Renal cortex interstitium (tissue), 15 donors: ENCODE data around the gene METTL21C. TPM values are rescaled to one million over a fixed set of nuclear protein-coding genes. Genes with fewer than 3 reads are reported as not detected.
A peak's percentile ranks its signal among the peaks of the same experiment; 100 is the strongest.

ENCODE experiments used
- DNase-seq, 11 donors: peaks; one replicate each; pipeline ENCODE4 v3.0.0-alpha.2; 2013; ENCODE audit warnings: low read depth in 9 of 11, low spot score in 4 of 11; ENCODE audit errors: extremely low read depth in 1 of 11
- long read RNA-seq, 16 experiments: transcript quantifications; one replicate each; lab custom pipeline, GENCODE V29; 2026
- polyA plus RNA-seq, 3 donors: library from polyadenylated mRNA; unstranded; fragments of 120-200 nt; gene quantifications; one replicate each; pipeline ENCODE4 v1.2.1, GENCODE V29; 2013; ENCODE audit not compliant: insufficient read length in 3 of 3

METTL21C gene
- under 1 TPM; 0.22 to 0.86 (median 0.82) TPM for polyA plus RNA-seq
- long read RNA-seq, donor 1 = 0 reads
- long read RNA-seq, donor 2 = 0 reads
- long read RNA-seq, donor 3 = 0 reads
- long read RNA-seq, donor 4 = 0 reads
- long read RNA-seq, donor 5 = 0 reads
- long read RNA-seq, donor 6 = 0 reads
- long read RNA-seq, donor 7 = 0 reads
- long read RNA-seq, donor 8 = 0 reads
- long read RNA-seq, donor 9 = 0 reads
- long read RNA-seq, donor 10 = 0 reads
- long read RNA-seq, donor 11 = 0 reads
- long read RNA-seq, donor 12 = 0 reads
- long read RNA-seq, donor 13 = 0 reads
- long read RNA-seq, donor 14, partial matches to known transcripts = 0 of 2 reads
- long read RNA-seq, donor 14, other reads (novel, unspliced or antisense) = 0 of 2 reads
- long read RNA-seq, donor 15 = 0 reads
- long read RNA-seq, donor 16 = 0 reads

DNA sequence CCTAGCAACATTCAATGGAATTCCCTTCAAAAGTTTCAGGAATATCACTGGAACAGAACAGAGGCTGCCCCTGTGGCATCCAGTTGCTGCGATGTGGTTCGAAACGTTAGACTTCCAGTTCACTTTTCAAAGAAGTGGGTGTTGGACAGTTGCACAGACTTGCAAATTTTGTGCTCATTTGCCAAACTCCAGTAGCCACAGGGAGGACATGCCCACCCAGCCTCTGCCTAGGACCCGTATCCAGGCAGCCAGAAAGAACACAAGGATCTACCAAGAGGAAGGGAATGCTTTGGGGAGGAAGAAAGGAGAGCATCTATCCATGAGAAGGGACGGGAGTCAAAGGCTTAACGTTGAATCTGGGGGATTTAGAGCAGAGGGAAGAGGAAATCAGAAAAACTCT is at the start of gene METTL21C:
METTL21C (minus strand) TSS at position 108 of the 400 bp plus-strand sequence. CDS start 546 bp downstream, outside the sequence.
- DNase-seq = no peak

DNA sequence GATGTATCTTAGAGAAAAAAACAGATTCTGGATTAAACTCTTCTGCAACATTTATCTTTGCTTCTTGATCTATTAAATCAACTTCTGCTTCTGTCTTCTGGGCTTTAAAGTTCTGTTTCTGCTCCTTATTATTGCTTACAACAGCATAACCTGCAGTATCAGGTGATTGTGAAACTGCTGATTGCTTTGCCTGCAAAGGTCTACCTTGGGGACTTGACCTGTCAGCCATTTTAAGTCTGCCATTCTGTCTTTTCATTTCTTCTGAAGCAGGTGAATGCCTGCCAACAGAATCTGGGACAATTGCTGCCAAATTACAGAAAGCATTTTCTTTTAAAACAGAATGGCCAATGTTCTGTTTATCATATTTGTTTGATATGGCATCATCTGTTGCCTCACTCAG is 47.7 kb upstream of the METTL21C start:
- DNase-seq = no peak

DNA sequence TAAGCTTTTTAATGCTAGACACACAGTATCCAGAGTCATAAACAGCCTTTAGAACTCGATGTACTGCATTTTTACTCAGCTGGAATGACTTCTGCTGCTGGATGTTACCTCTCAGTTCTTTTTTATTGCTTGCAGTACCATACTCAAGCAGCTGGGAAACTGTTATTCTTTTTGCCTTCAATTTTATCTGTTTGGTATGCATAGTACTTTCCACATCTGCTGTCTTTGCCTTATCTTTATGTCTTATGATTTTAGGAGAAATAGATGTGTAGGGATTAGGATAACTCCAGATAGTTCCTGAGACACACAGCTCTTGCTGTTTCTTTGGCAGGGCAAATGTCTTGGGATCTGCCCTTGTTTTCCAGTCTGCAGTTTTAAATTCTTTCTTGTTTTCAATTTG is 47.3 kb upstream of the METTL21C start:
- no peak for DNase-seq

DNA sequence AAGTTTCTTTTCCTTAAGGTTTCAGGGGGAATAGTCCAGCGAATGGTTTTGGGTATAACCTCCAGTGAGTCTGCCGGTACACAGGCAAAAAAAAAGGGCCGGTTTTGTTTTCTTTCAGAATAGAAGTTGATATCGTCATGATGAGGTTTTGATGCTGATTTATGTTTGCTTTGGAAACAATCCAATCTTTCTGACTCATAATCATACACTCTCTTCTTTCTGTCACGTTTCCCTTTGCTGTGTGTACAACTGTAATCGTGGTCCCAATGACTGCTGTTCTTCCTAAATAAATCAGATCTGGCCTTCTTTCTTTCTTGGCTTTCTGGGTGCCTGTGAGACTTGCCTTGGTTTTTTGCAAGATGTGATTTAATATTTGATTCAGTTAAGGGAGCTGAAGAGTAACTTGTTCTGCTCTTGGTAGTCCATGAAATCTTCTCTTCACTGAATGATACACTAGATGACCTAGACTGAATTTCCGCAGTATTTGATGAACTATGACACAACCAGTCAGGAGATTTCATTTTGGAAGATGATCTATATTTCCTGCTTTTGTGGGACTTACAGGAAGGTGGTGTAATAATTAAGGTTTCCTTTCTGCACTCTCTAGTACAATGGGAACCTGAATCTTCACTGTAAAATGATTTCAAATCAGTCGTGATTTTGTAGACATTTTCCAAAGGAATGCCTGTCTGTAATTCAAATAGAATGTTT is 34.9 kb upstream of the METTL21C start:
- DNase-seq = no peak

DNA sequence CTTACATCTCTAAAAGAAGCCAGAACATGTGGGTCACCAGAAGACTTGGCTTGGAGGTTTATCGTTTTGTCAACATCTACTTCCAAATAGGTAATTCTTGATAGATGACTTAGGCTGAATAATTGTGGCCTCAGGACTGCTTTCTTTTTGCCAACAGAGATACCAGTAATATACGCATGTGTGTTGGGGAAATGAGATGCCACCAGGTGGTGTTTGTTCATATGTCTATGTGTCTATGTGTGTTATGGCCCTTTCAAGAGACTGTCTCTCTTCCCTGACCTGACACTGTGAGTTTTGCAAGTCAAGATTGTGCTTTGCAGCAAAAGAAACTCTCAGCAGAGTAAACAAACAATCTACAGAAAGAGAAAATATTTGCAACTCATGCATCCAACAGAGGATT is 31.6 kb upstream of the METTL21C start:
- no peak for DNase-seq

DNA sequence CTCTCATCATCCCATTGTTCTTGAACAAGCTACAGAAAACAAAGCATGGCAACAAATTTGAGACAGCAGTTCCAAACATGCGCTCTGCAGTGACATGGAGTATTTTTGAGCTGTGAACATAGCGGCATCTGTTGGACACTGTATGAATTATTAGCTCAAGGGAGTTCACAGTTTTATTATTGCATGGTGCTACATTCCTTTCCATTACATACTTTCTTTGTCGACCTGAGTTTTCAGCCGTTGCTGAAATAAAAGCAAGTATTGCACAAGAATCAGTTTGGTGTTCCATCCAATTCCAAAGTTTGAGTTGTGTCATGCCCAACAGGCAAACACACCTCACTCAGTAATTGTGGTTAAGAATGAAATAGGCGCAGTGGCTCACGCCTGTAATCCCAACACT is 30.1 kb upstream of the METTL21C start:
- DNase-seq = peak in 4 of 11 donors; percentile 13 to 53 (median 29)

DNA sequence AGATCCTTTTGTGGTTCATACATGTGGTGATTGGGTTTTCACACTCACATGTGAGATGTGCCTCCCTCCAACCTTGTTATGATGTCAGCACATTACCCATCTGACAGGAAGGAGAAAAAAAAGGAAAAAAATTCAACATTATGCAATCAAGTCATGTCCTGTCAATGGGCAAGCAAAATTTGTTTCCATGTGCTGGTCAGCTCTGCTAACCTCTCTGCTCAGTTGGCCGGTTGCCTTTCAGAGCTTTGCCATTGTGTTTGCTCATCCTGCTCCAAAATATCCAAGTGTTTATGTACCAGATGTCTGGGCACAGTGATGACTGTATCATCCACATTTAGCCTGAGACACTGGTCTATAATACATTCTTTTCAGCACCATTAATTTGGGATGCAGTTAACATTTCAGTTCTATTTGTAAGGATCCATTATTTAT is 27.0 kb upstream of the METTL21C start:
- no peak for DNase-seq

DNA sequence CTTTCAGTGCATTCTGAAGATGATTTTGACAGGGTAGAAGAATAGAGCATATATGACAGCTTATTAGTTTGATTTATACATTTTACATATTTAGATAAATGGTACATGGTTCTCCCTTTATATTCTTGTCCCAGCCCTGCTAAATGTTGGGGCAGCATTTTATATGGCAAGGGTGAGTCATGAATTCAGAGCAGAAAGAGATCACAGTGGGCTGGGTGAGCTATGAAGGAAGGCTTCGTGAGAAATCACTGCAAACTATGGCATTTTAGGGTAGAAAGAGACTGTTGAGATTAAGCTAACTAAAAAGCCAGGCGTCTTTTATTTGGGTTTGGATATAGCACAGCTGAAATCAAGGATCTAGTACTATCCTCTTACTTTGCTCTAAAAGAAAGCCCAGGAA is 23.9 kb upstream of the METTL21C start:
- DNase-seq = no peak

DNA sequence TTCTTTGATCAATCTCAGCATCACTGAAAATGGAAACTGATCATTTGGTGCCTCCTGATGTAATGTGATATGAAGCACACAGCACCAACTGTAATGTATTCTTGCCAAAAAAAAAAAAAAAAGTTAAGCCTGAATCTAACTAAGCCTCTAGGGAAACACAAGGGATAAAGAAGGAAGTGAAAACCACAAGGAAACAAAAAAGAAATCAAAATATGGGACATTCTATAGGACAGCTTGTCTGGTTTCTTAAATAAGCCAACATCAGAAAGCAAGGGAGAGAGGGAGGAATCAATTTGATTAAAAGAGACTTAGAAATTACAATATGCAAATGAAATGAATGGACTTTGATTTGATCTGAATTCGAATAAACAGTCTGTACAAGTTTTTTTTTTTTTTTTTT is 20.6 kb upstream of the METTL21C start:
- no peak for DNase-seq

DNA sequence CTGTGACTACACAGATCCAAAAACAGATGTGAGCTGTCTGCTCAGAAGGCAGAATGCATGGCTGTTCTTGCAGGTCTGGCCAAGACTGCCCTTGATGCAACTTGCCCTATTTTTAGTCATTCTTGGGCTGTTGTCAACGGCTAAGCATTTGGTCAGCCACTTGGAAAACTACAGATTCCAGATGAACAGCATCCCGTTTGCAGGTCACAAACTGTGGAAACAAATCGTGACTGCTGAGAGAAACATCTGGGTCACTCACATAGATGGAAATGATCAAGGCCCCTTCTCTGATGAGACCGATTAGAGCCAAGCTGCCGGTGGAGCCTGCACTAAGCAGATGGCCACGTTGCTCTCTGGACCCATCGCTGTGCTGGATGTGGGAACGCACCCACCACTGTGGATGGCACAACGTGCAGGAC is 15.4 kb upstream of the METTL21C start:
- DNase-seq = no peak

DNA sequence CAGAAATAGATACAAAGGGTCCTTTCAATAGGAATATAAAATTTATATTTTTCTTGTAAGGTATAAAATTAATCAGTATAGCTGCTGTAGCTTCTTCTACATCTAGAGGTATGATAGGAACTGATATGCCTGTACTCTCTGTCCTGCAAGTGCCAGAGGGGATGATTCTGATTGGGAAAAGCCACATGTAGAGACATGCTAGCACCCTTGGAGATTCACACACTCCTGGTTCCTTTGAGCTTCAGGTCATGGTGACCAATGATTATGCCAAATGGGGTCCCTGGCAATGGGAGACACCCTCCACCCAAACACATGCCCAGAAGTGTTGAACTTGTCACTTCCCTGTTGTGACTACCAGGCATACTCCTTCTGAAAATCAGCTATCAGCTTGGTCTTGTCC is 14.7 kb upstream of the METTL21C start:
- DNase-seq = no peak

DNA sequence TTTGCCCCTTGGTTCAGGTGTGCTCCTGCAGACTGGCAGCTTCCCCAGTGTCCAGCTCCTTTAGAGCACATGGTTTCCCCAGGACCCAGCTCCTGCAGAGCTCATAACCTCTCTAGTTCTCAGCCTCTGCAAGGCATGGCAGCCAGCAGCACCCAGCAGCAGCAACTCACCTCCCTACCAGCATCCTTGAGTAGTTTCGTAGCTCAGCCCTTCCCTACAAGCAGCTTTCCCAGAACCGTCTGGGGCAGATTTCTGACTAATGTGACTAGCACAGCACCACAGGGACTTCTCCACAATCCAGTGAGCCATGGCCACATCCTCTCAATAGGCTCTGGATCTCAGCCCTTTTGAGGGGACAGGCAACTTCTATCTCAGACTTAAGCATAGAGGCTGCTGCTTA is 14.1 kb upstream of the METTL21C start:
- no peak for DNase-seq

DNA sequence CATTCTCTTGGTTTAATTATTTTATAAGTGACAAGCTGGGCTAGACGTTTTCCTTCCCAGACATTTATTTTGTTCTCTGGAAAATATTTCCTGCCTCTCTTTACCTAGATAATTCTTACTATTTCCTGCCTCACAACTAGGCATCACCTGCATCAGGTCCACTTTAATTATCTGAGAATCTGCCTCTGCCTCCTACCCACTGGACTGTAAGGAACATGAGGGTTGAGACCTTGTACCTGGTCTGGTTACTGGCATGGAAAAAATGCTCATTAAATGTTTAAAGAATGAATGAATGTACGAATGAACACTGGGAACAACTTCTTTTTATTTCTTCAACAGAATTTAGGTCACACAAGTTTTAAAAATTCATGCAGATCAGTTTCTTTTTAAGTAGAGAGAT is 13.4 kb upstream of the METTL21C start:
- DNase-seq = no peak

DNA sequence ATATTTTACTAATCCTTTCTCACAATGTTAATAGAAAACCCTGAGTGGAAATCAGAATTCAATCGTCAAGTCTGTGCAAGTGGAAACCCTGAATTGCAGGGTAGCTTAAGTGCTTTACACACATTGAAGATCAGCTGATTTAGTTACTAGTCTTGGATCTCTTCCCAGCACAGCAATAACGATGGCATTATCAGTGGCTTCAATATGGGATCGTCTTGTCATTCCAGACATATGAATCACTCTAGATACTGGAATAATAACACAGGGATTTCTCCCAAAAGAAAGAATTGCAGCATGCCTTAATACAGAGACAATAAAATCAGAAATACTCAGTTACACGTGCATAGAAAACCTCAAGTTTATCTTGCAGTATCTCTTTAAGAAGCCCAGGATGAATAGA is 12.6 kb upstream of the METTL21C start:
- no peak for DNase-seq

DNA sequence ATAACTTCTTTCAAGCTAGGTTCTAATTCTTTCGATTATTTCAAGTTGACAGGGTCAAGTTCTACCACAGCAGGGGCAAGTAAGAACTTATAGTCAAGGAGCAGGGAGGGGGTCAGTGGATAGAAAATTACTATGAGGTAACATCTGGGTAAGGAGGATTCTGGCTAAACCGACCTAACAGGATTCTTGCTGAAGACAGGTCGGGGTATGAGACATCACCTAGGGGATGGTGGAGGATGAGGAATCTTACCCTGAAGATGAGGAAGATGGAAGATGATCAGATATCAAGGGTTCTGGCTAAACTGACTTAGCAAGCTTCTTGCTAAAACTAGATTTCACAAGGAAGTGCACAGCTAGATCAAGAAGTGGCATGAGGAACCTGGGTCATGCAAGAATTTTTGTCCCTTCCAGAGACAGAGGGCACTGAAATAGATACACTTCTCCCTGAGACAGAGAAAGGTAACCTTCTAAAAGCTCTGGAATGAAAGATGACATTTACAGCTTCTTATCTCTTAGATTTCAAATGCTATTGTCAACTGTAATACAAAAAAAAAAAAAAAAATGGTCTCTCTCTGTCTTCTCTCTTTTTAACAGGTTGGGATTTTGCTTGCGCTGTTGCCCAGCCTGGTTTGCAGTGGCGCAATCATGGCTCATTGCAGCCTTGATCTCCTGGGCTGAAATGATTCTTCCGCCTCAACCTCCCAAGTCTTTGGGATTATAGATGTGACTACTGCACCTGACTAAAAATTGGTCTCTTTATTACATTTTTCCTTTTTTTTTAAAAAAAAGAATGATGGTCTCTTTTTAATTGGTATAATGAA is 9.6 kb upstream of the METTL21C start:
- no peak for DNase-seq

DNA sequence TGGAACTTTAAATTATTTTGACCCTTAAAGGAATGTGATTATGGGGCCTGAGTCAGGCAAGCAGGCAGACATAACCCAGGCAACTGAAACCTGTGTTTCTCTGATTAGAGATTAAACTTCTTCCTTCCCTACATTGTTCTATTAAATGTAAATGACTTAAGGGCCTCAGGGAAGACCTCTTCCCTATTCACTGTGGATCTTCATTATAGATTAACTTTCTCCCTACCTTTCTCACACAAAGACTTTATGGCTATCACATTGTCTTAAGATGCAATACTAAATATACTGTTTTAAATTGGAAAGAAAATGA is 8.8 kb upstream of the METTL21C start:
- no peak for DNase-seq

DNA sequence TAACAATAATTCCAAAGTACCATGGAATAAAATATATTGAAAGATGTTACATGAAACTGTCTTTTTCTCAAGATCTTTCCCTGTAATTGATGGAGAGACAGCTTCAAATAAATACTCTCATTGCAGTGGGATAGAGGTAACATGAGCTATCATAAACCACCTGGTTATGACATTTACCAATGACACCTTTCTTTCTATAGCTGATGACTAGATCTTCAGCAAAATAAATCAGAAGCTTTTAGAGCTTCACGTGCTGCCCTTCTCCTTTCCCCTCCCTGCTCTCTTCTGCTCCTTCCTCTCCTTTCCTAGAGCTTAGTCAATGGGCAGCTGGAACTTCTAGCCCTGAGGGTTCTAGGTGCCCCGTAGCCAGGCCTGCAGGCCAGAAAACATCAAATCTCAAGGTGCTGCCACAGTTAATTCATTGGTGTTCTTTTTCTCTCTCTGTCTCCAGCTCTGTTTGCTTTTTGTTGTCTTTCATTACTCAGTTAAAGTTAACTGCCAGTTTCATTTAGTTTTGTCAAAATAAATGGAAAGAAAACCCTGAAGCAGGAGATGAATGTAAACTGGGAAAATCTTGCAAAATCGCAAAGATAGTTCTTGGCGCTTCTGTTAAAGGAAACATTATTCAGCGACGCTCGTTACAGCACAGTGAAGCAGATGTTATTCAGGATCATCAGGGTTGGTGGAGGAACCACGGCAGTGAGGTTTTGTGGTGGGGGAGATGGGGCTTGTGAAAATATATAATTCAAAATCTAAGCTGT is 8.3 kb upstream of the METTL21C start:
- DNase-seq = no peak

DNA sequence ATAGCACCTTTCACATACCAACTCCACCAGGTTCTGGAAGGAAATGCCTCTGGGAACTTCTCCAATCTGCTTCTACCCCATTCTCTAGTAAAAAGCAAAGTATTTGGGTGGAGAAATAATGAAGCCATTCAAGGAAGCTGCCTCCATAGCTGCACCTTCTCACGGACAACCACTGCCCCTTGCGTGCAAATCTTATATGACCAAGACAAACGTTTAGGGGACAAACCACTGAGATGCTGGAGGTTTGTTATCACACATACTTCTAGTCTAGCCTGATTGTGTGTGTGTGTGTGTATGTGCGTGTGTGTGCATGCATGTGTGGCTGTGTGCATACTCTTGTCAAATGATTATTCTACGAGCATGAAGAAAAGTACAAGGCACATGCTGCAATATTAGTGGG is 6.5 kb upstream of the METTL21C start:
- no peak for DNase-seq
